C4-2B (cell line): Measurements from ENCODE around the gene STH.

ENCODE experiments used
- CTCF ChIP-seq: fragments of 450-650 bp; conservative IDR thresholded peaks from 2 replicates; pipeline ENCODE4 v1.5.1; 2017; ENCODE audit warnings: mild to moderate bottlenecking
- ZFX ChIP-seq: fragments of 450-650 bp; IDR thresholded peaks from 2 replicates; pipeline ENCODE4 v1.6.1; 2017

DNA sequence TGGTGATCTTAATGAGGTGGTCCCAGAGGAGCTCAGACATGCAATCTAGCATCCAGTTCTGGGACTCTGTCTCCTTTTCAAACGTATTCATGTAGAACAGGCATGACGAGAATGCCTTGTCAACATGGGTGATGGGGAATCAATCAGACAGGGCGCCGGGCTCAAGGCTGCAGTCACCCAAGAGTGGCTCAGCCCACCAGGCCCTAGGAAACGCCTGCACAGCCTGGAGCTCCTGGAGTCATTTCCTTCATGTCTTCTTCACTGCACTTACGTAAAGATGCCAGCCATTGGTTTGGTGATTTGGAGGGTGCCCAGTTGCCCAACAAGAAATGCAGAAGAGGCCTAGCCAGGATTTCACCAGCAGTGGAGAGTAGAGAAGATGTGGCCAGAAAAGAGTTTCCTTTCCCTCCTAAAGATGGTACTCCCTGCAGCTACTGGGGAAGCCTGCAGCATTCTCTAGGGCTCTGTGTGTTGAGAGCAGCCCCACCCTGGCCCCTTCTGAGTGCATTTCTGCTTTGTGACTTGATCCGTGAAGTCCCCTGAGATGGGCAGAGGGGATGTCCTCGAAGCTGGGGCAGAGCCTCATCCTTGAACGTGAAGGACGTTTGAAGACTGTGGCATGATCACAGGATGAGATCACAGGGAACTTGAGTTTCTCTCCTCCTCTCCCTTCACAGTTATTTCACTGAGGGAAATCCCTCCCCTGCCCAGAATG, 24.0 kb upstream of the STH start:
- TF ChIP-seq CTCF (no peak), ZFX (no peak)
